GM23338 (cell line): ENCODE data around the gene IBA57. TPM values are rescaled to one million over a fixed set of nuclear protein-coding genes. Genes with fewer than 3 reads are reported as not detected.

ENCODE experiments used
- ATAC-seq: fragments of 200-7000 bp; cut with Tn5 transposase; 3 replicates; pipeline ENCODE4 v1.9.1; 2020
- DNase-seq: peaks from one replicate; pipeline ENCODE4 v3.0.0-alpha.2; 2015; ENCODE audit warnings: low spot score
- H2AFZ ChIP-seq: fragments of 200-600 bp; sonication (generic); 2 replicates; pipeline ENCODE4 v1.8.0; 2016; ENCODE audit warnings: antibody characterized with exemption, mild to moderate bottlenecking, moderate library complexity
- H3F3A ChIP-seq: fragments of 200-600 bp; sonication (generic); replicated peaks from 2 replicates; pipeline ENCODE4 v1.8.0; 2017; ENCODE audit warnings: antibody characterized with exemption, mixed run types, low read depth
- H3K27ac ChIP-seq: fragments of 200-600 bp; sonication (generic); 2 replicates; pipeline ENCODE4 v1.6.1; 2016; ENCODE audit warnings: low read depth
- H3K27me3 ChIP-seq: fragments of 200-600 bp; sonication (generic); 2 replicates; pipeline ENCODE4 v1.8.0; 2016; ENCODE audit warnings: mild to moderate bottlenecking, mixed run types, moderate library complexity; ENCODE audit not compliant: insufficient read depth
- H3K36me3 ChIP-seq: fragments of 200-600 bp; sonication (generic); 2 replicates; pipeline ENCODE4 v1.8.0; 2016; ENCODE audit warnings: mild to moderate bottlenecking; ENCODE audit not compliant: insufficient read depth
- H3K4me1 ChIP-seq: fragments of 200-600 bp; sonication (generic); 2 replicates; pipeline ENCODE4 v1.8.0; 2016; ENCODE audit warnings: mild to moderate bottlenecking, moderate library complexity; ENCODE audit not compliant: insufficient read depth
- H3K4me2 ChIP-seq: fragments of 200-600 bp; sonication (generic); 2 replicates; pipeline ENCODE4 v1.7.1; 2017; ENCODE audit warnings: mixed run types
- H3K4me3 ChIP-seq: fragments of 200-600 bp; sonication (generic); 2 replicates; pipeline ENCODE4 v1.6.1; 2016; ENCODE audit warnings: mixed run types
- H3K79me2 ChIP-seq: fragments of 200-600 bp; sonication (generic); replicated peaks from 2 replicates; pipeline ENCODE4 v1.8.0; 2017; ENCODE audit warnings: mild to moderate bottlenecking; ENCODE audit not compliant: insufficient read depth
- H3K9me2 ChIP-seq: fragments of 200-600 bp; sonication (generic); 2 replicates; pipeline ENCODE4 v1.8.0; 2017; ENCODE audit not compliant: insufficient read depth
- H4K20me1 ChIP-seq: fragments of 200-600 bp; sonication (generic); replicated peaks from 2 replicates; pipeline ENCODE4 v1.8.0; 2017; ENCODE audit warnings: mild to moderate bottlenecking; ENCODE audit not compliant: insufficient read depth
- H3K27ac Mint-ChIP-seq: 2 replicates; pipeline ENCODE4 v1.8.0; 2020; ENCODE audit warnings: inconsistent platforms, mild to moderate bottlenecking, moderate library complexity, mixed read lengths
- H3K27me3 Mint-ChIP-seq: 3 replicates; pipeline ENCODE4 v1.8.0; 2022; ENCODE audit warnings: low read depth, mild to moderate bottlenecking, moderate library complexity, mixed read lengths, inconsistent platforms; ENCODE audit not compliant: insufficient read depth, poor library complexity
- H3K36me3 Mint-ChIP-seq: 3 replicates; pipeline ENCODE4 v1.8.0; 2021; ENCODE audit warnings: low read depth, mild to moderate bottlenecking, inconsistent platforms, moderate library complexity, mixed read lengths
- H3K4me1 Mint-ChIP-seq: 3 replicates; pipeline ENCODE4 v1.8.0; 2020; ENCODE audit warnings: mild to moderate bottlenecking, inconsistent platforms, mixed read lengths
- H3K4me3 Mint-ChIP-seq: 3 replicates; pipeline ENCODE4 v1.8.0; 2021; ENCODE audit warnings: moderate library complexity, mild to moderate bottlenecking, inconsistent platforms, mixed read lengths
- H3K9me3 Mint-ChIP-seq: 3 replicates; pipeline ENCODE4 v1.8.0; 2020; ENCODE audit warnings: moderate library complexity, mild to moderate bottlenecking, inconsistent platforms, mixed read lengths
- CTCF ChIP-seq, 2 experiments: fragments of 200-600 bp in 1 of 2; sonication (generic) in 1 of 2; conservative IDR thresholded peaks; 2 replicates each; pipeline versions ENCODE4 v1.5.1 to v1.6.1; 2016 to 2017; ENCODE audit warnings: antibody characterized with exemption in 2 of 2, low read depth in 2 of 2, mild to moderate bottlenecking in 2 of 2, moderate library complexity in 1 of 2
- ETS1 ChIP-seq: IDR thresholded peaks from 2 replicates; pipeline ENCODE4 v1.6.1; 2016; ENCODE audit warnings: antibody characterized with exemption
- EZH2 ChIP-seq: fragments of 200-600 bp; sonication (generic); IDR thresholded peaks from one replicate; pipeline ENCODE4 v1.8.0; 2017; ENCODE audit warnings: antibody characterized with exemption, mild to moderate bottlenecking, low read depth; ENCODE audit not compliant: unreplicated experiment
- EZH2phosphoT487 ChIP-seq: fragments of 200-600 bp; sonication (generic); IDR thresholded peaks from one replicate; pipeline ENCODE4 v1.8.1; 2018; ENCODE audit warnings: antibody characterized with exemption; ENCODE audit not compliant: unreplicated experiment
- JUNB ChIP-seq: IDR thresholded peaks from one replicate; pipeline ENCODE4 v1.6.1; 2016; ENCODE audit warnings: antibody characterized with exemption; ENCODE audit not compliant: unreplicated experiment
- NANOG ChIP-seq: IDR thresholded peaks from 2 replicates; pipeline ENCODE4 v1.6.1; 2016; ENCODE audit warnings: antibody characterized with exemption, borderline replicate concordance
- STAT1 ChIP-seq: IDR thresholded peaks from one replicate; pipeline ENCODE4 v1.6.1; 2016; ENCODE audit warnings: antibody characterized with exemption; ENCODE audit not compliant: unreplicated experiment
- ZNF331 ChIP-seq: fragments of 250-450 bp; sonication (Bioruptor Pico); IDR thresholded peaks from 2 replicates; pipeline ENCODE4 v1.5.0; 2020; ENCODE audit warnings: low read depth, mild to moderate bottlenecking, moderate library complexity
- polyA plus RNA-seq: library from polyadenylated mRNA; unstranded; fragments of >200 nt; fragmentation: Nextera tagmentation; extraction: Ambion mirVana; gene quantifications from 2 replicates; pipeline ENCODE4 v1.2.1, GENCODE V29; 2016
- total RNA-seq: library from RNA; depleted of rRNA; stranded (reverse); fragments of >200 nt; shearing (Covaris generic); gene quantifications from 2 replicates; pipeline ENCODE4 v1.2.3, GENCODE V29; 2014

The IBA57 gene
- total and polyA plus RNA-seq, 2 experiments from 2014 or later = 1.1 to 10.3 TPM

- no peak for DNase-seq
- TF ChIP-seq CTCF (conservative IDR thresholded peaks at IDR 0.05; ENCODE audit: low read depth in 2 of 2) (no peak), EZH2phosphoT487 (no peak), EZH2 (no peak), NANOG (no peak), STAT1 (no peak), JUNB (no peak)
- no peak overlapping the region for H3K4me3 ChIP-seq
These were observed 11.5 kb upstream of the IBA57 start for GRCh38 chr1:228154021-228154669.

GRCh38 chr1:228154670-228155571 is 10.7 kb upstream of the IBA57 start:
- no peaks in the 10 kb centered on the region for H3F3A ChIP-seq
- no peak overlapping the region for H3K4me3 Mint-ChIP-seq

More at GRCh38 chr1:228154021-228154669, 11.5 kb upstream of the IBA57 start:
- Histone ChIP-seq H3F3A (no peaks in the 10 kb centered on the region), H4K20me1 (no peaks in the 10 kb centered on the region), H3K4me2 (no peak overlapping the region), H3K36me3 (no peaks in the 10 kb centered on the region), H3K9me2 (no peaks in the 10 kb centered on the region), H3K4me1 (no peaks in the 10 kb centered on the region), H3K79me2 (no peaks in the 10 kb centered on the region), H2AFZ (no peak overlapping the region), H3K27me3 (peaks cover 19% of the 10 kb centered on the region), H3K27ac (no peak overlapping the region)
- Mint-ChIP-seq H3K27ac (no peak overlapping the region), H3K9me3 (no peaks in the 10 kb centered on the region), H3K4me3 (no peak overlapping the region), H3K36me3 (no peaks in the 10 kb centered on the region), H3K4me1 (peaks cover 3% of the 10 kb centered on the region; the same call in 2 of the 3 replicates), H3K27me3 (peaks cover 26% of the 10 kb centered on the region)
- no peak for ATAC-seq

More at GRCh38 chr1:228154670-228155571, 10.7 kb upstream of the IBA57 start:
- Mint-ChIP-seq H3K27me3 (peaks cover 31% of the 10 kb centered on the region), H3K9me3 (no peaks in the 10 kb centered on the region), H3K27ac (no peak overlapping the region), H3K4me1 (peaks cover under 1% of the 10 kb centered on the region; the same call in 2 of the 3 replicates), H3K36me3 (no peaks in the 10 kb centered on the region)
- Histone ChIP-seq H3K27ac (no peak overlapping the region), H3K4me2 (no peak overlapping the region), H3K9me2 (no peaks in the 10 kb centered on the region), H3K79me2 (no peaks in the 10 kb centered on the region), H3K4me3 (no peak overlapping the region), H2AFZ (no peak overlapping the region), H4K20me1 (no peaks in the 10 kb centered on the region), H3K27me3 (peaks cover 24% of the 10 kb centered on the region), H3K4me1 (no peaks in the 10 kb centered on the region), H3K36me3 (no peaks in the 10 kb centered on the region)
- TF ChIP-seq EZH2 (no peak), STAT1 (no peak), ZNF331 (CRISPR knock-in tag) (no peak), EZH2phosphoT487 (no peak), ETS1 (no peak)
- ATAC-seq (peak; percentile 6; the same call in 2 of the 3 replicates), DNase-seq (no peak)
